Panc1 (cell line): ENCODE results near the gene MYBPHL. TPM values are rescaled to one million over a fixed set of nuclear protein-coding genes. Genes with fewer than 3 reads are reported as not detected.

ENCODE experiments used
- ATAC-seq: fragments of 200-7000 bp; cut with Tn5 transposase; 2 replicates; pipeline ENCODE4 v1.9.1; 2020; ENCODE audit warnings: mild to moderate bottlenecking, moderate library complexity
- BruUV-seq: library from RNA; stranded (reverse); fragments of 400-500 nt; replicated peaks from 2 replicates; lab custom pipeline; 2021; lab: Mats Ljungman, UMichigan
- CTCF ChIA-PET: fragments of 300-600 bp; sonication (Branson Sonifier 250); formaldehyde crosslinking; loops from one replicate; lab custom pipeline; 2022; ENCODE audit warnings: antibody characterized with exemption; lab: Charles Lee
- POLR2A ChIA-PET: fragments of 300-600 bp; sonication (Branson Sonifier 250); formaldehyde crosslinking; loops from one replicate; lab custom pipeline; 2022; ENCODE audit warnings: antibody characterized with exemption; lab: Charles Lee
- DNase-seq: peaks from one replicate; pipeline ENCODE4 v3.0.0-alpha.2; 2010; ENCODE audit warnings: low read depth, low spot score
- H3K27ac ChIP-seq: 2 replicates; pipeline ENCODE4 v1.5.1; 2011; ENCODE audit warnings: mild to moderate bottlenecking, low read length, inconsistent platforms
- H3K27me3 ChIP-seq: fragments of 200-500 bp; sonication (Bioruptor generic); 2 replicates; pipeline ENCODE4 v1.6.0; 2014; ENCODE audit warnings: low read length, inconsistent platforms; ENCODE audit not compliant: control insufficient read depth, insufficient read depth
- H3K36me3 ChIP-seq: fragments of 200-500 bp; sonication (Bioruptor generic); 2 replicates; pipeline ENCODE4 v1.5.1; 2014; ENCODE audit warnings: inconsistent platforms, mild to moderate bottlenecking, low read length, moderate library complexity; ENCODE audit not compliant: control insufficient read depth, insufficient read depth
- H3K4me1 ChIP-seq: 2 replicates; pipeline ENCODE4 v1.5.1; 2011; ENCODE audit warnings: inconsistent platforms, mild to moderate bottlenecking, low read length, moderate library complexity; ENCODE audit not compliant: control insufficient read depth, insufficient read depth
- H3K4me3 ChIP-seq, 2 experiments: 2 replicates each; pipeline ENCODE4 v1.5.1; 2011 to 2012; ENCODE audit warnings: low read depth in 2 of 2, low read length in 2 of 2, mild to moderate bottlenecking in 2 of 2, inconsistent platforms in 1 of 2, moderate library complexity in 1 of 2
- H3K9me3 ChIP-seq: fragments of 200-500 bp; sonication (Bioruptor generic); 2 replicates; pipeline ENCODE4 v1.5.1; 2014; ENCODE audit warnings: low read depth, mild to moderate bottlenecking, inconsistent platforms, low read length, moderate library complexity; ENCODE audit not compliant: control insufficient read depth, insufficient read depth
- POLR2AphosphoS5 ChIP-seq: IDR thresholded peaks from 2 replicates; pipeline ENCODE4 v1.6.1; 2012; ENCODE audit warnings: mild to moderate bottlenecking, low read depth, low read length, moderate library complexity
- SIN3A ChIP-seq: IDR thresholded peaks from 2 replicates; pipeline ENCODE4 v1.6.1; 2012; ENCODE audit warnings: low read depth, mild to moderate bottlenecking, low read length, moderate library complexity, borderline replicate concordance; ENCODE audit not compliant: insufficient read depth
- TCF7L2 ChIP-seq: IDR thresholded peaks from 2 replicates; pipeline ENCODE4 v1.6.1; 2011; ENCODE audit warnings: mild to moderate bottlenecking, low read depth, low read length, inconsistent platforms
- in situ Hi-C: cut with HindIII; loops from 2 replicates; pipeline ENCODE4 v1.10.0; 2016; ENCODE audit warnings: low sequenced_read_pairs, low pct_unique_long_range_greater_than_20kb
- intact Hi-C: fragments of 100-400 bp; cut with micrococcal nuclease; formaldehyde crosslinking; loops from one replicate; pipeline ENCODE4 v1.10.0; 2022; ENCODE audit not compliant: unreplicated experiment
- total RNA-seq: library from RNA; stranded (reverse); gene quantifications from one replicate; pipeline ENCODE4 v1.2.1, GENCODE V29; 2021; ENCODE audit not compliant: unreplicated experiment
- TF ChIP-seq, protein P1 (sequence below): fragments of 450-650 bp; IDR thresholded peaks from 2 replicates; pipeline ENCODE4 v1.5.1; 2017; ENCODE audit warnings: mild to moderate bottlenecking
- TF ChIP-seq, protein P2 (sequence below), 2 experiments: IDR thresholded peaks; 2 replicates each; pipeline ENCODE4 v1.6.1; 2011 to 2012; ENCODE audit warnings: low read depth in 2 of 2, control low read depth in 1 of 2, low read length in 1 of 2, mild to moderate bottlenecking in 1 of 2, moderate library complexity in 1 of 2; ENCODE audit not compliant: insufficient read depth in 1 of 2

The MYBPHL gene
- total RNA-seq, 1 experiment from 2014 or later, result not detected

GRCh38 chr1:109266965-109267364 is 39.8 kb downstream of the MYBPHL start:
- ChIA-PET CTCF (no interaction called here), POLR2A (no interaction called here)
- Histone ChIP-seq H3K27ac (no peak overlapping the region), H3K9me3 (no peaks in the 10 kb centered on the region), H3K4me1 (no peaks in the 10 kb centered on the region), H3K36me3 (no peaks in the 10 kb centered on the region), H3K4me3 (no peak overlapping the region), H3K27me3 (no peaks in the 10 kb centered on the region)
- in situ Hi-C loops, result no loop called here
- intact Hi-C loops, result no loop called here
- ATAC-seq (no peak), DNase-seq (no peak)
- no TSS peak for BruUV-seq
- TF ChIP-seq SIN3A (no peak), TCF7L2 (no peak)
- TF ChIP-seq, protein P1, sequence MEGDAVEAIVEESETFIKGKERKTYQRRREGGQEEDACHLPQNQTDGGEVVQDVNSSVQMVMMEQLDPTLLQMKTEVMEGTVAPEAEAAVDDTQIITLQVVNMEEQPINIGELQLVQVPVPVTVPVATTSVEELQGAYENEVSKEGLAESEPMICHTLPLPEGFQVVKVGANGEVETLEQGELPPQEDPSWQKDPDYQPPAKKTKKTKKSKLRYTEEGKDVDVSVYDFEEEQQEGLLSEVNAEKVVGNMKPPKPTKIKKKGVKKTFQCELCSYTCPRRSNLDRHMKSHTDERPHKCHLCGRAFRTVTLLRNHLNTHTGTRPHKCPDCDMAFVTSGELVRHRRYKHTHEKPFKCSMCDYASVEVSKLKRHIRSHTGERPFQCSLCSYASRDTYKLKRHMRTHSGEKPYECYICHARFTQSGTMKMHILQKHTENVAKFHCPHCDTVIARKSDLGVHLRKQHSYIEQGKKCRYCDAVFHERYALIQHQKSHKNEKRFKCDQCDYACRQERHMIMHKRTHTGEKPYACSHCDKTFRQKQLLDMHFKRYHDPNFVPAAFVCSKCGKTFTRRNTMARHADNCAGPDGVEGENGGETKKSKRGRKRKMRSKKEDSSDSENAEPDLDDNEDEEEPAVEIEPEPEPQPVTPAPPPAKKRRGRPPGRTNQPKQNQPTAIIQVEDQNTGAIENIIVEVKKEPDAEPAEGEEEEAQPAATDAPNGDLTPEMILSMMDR, result no peak

GRCh38 chr1:109265741-109266330 is 41.0 kb downstream of the MYBPHL start:
- POLR2A ChIA-PET, result no interaction called here
- in situ Hi-C loops, result no loop called here
- no peaks in the 10 kb centered on the region for H3K27me3 ChIP-seq
- no peaks in the 10 kb centered on the region for H3K9me3 ChIP-seq
- intact Hi-C loops, result no loop called here
- CTCF ChIA-PET, result no interaction called here
- no peak overlapping the region for H3K27ac ChIP-seq
- TF ChIP-seq TCF7L2, result no peak
- TF ChIP-seq POLR2AphosphoS5, result no peak
- TF ChIP-seq, protein P2, sequence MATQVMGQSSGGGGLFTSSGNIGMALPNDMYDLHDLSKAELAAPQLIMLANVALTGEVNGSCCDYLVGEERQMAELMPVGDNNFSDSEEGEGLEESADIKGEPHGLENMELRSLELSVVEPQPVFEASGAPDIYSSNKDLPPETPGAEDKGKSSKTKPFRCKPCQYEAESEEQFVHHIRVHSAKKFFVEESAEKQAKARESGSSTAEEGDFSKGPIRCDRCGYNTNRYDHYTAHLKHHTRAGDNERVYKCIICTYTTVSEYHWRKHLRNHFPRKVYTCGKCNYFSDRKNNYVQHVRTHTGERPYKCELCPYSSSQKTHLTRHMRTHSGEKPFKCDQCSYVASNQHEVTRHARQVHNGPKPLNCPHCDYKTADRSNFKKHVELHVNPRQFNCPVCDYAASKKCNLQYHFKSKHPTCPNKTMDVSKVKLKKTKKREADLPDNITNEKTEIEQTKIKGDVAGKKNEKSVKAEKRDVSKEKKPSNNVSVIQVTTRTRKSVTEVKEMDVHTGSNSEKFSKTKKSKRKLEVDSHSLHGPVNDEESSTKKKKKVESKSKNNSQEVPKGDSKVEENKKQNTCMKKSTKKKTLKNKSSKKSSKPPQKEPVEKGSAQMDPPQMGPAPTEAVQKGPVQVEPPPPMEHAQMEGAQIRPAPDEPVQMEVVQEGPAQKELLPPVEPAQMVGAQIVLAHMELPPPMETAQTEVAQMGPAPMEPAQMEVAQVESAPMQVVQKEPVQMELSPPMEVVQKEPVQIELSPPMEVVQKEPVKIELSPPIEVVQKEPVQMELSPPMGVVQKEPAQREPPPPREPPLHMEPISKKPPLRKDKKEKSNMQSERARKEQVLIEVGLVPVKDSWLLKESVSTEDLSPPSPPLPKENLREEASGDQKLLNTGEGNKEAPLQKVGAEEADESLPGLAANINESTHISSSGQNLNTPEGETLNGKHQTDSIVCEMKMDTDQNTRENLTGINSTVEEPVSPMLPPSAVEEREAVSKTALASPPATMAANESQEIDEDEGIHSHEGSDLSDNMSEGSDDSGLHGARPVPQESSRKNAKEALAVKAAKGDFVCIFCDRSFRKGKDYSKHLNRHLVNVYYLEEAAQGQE (IDR thresholded peaks at IDR 0.05; ENCODE audit: insufficient read depth in 1 of 2, low read depth in 2 of 2, low read length in 1 of 2), result no peak
- no peak for TF ChIP-seq SIN3A
- TF ChIP-seq, protein P1, result no peak
- H3K4me3 ChIP-seq, result no peak overlapping the region
- no peaks in the 10 kb centered on the region for H3K4me1 ChIP-seq
- no TSS peak for BruUV-seq
- ATAC-seq (no peak), DNase-seq (no peak)
- no peaks in the 10 kb centered on the region for H3K36me3 ChIP-seq
